IgD-negative memory B cell (primary cell): ENCODE results near the gene FFAR4. TPM values are rescaled to one million over a fixed set of nuclear protein-coding genes. Genes with fewer than 3 reads are reported as not detected.
"Not testable (repeated sequence)": the region's sequence is repeated elsewhere in the genome, so short reads cannot be mapped to it uniquely, and the experiment has no call there.

Source experiments
- H3K27ac Mint-ChIP-seq, 3 donors: one replicate each; pipeline ENCODE4 v1.8.0; 2020 to 2022; ENCODE audit warnings: mild to moderate bottlenecking in 3 of 3, mixed read lengths in 3 of 3, moderate library complexity in 1 of 3
- H3K27me3 Mint-ChIP-seq: one replicate; pipeline ENCODE4 v1.8.0; 2021; ENCODE audit warnings: mixed read lengths
- H3K36me3 Mint-ChIP-seq: one replicate; pipeline ENCODE4 v1.8.0; 2020; ENCODE audit warnings: mild to moderate bottlenecking, mixed read lengths
- H3K4me1 Mint-ChIP-seq, 3 donors: one replicate each; pipeline ENCODE4 v1.8.0; 2020 to 2022; ENCODE audit warnings: mixed read lengths in 3 of 3, mild to moderate bottlenecking in 1 of 3
- H3K4me3 Mint-ChIP-seq, 4 donors: one replicate each; pipeline ENCODE4 v1.8.0; 2020 to 2022; ENCODE audit warnings: mild to moderate bottlenecking in 4 of 4, mixed read lengths in 4 of 4, moderate library complexity in 3 of 4
- H3K9me3 Mint-ChIP-seq, 3 donors: one replicate each; pipeline ENCODE4 v1.8.0; 2020 to 2021; ENCODE audit warnings: mixed read lengths in 3 of 3, mild to moderate bottlenecking in 1 of 3
- polyA plus RNA-seq: library from polyadenylated mRNA; unstranded; fragments of 300-500 nt; fragmentation: Illumina TruSeq; gene quantifications from one replicate; pipeline ENCODE4 v1.2.3, GENCODE V29; 2021

The FFAR4 gene
- polyA plus RNA-seq: not detected

- Mint-ChIP-seq H3K36me3 (no peaks in the 10 kb centered on the region), H3K27ac (no peak within 1 kb of the TSS), H3K4me1 (peaks cover 0 to 6% (median 3%) of the 10 kb centered on the region in 3 donors), H3K27me3 (peaks cover 43% of the 10 kb centered on the region), H3K4me3 (peak within 1 kb of the TSS in 1 of 4 donors; percentile 22), H3K9me3 (peaks cover 0 to 2% (median 0%) of the 10 kb centered on the region in 3 donors)
Observed at GRCh38 chr10:93566435-93567276, at the start of gene FFAR4. Gene FFAR4 (plus strand): TSS chr10:93566665. CDS start chr10:93566721, 56 bp downstream.

- Mint-ChIP-seq H3K4me3 (no peak overlapping the region), H3K9me3 (no peaks in the 10 kb centered on the region), H3K27ac (no peak overlapping the region), H3K36me3 (peaks cover 3% of the 10 kb centered on the region), H3K4me1 (peaks cover 2 to 6% (median 2%) of the 10 kb centered on the region in 3 donors), H3K27me3 (no peaks in the 10 kb centered on the region)
Observed at GRCh38 chr10:93518531-93518930, 47.9 kb upstream of the FFAR4 start.

- no peaks in the 10 kb centered on the region for H3K9me3 Mint-ChIP-seq
- H3K27me3 Mint-ChIP-seq: peaks cover 6% of the 10 kb centered on the region
- H3K4me3 Mint-ChIP-seq: no peak overlapping the region
- H3K4me1 Mint-ChIP-seq: no peaks in the 10 kb centered on the region
- no peak overlapping the region for H3K27ac Mint-ChIP-seq
- no peaks in the 10 kb centered on the region for H3K36me3 Mint-ChIP-seq
Observed at GRCh38 chr10:93535293-93535692, 31.2 kb upstream of the FFAR4 start.

GRCh38 chr10:93540871-93541270 is 25.6 kb upstream of the FFAR4 start:
- H3K36me3 Mint-ChIP-seq, H3K4me3 Mint-ChIP-seq, H3K27ac Mint-ChIP-seq, H3K27me3 Mint-ChIP-seq, H3K4me1 Mint-ChIP-seq, H3K9me3 Mint-ChIP-seq: not testable (repeated sequence)

GRCh38 chr10:93541402-93542357 is 24.8 kb upstream of the FFAR4 start:
- no peaks in the 10 kb centered on the region for H3K36me3 Mint-ChIP-seq
- H3K4me3 Mint-ChIP-seq: no peak overlapping the region

GRCh38 chr10:93542358-93542791 is 24.1 kb upstream of the FFAR4 start:
- peaks cover 0 to 3% (median 0%) of the 10 kb centered on the region in 3 donors for H3K4me1 Mint-ChIP-seq
- H3K9me3 Mint-ChIP-seq: peaks cover 0 to 1% (median 0%) of the 10 kb centered on the region in 3 donors
- H3K4me3 Mint-ChIP-seq: no peak overlapping the region
- no peak overlapping the region for H3K27ac Mint-ChIP-seq
- no peaks in the 10 kb centered on the region for H3K36me3 Mint-ChIP-seq
- peaks cover 3% of the 10 kb centered on the region for H3K27me3 Mint-ChIP-seq

More at GRCh38 chr10:93541402-93542357, 24.8 kb upstream of the FFAR4 start:
- H3K27ac Mint-ChIP-seq: peak overlapping the region in 1 of 3 donors; percentile 19
- peaks cover 2% of the 10 kb centered on the region for H3K27me3 Mint-ChIP-seq
- H3K4me1 Mint-ChIP-seq: peaks cover 0 to 3% (median 0%) of the 10 kb centered on the region in 3 donors
- H3K9me3 Mint-ChIP-seq: peaks cover 0 to 1% (median 0%) of the 10 kb centered on the region in 3 donors

GRCh38 chr10:93546995-93547394 is 19.5 kb upstream of the FFAR4 start:
- H3K36me3 Mint-ChIP-seq, H3K9me3 Mint-ChIP-seq, H3K4me3 Mint-ChIP-seq, H3K27me3 Mint-ChIP-seq, H3K4me1 Mint-ChIP-seq, H3K27ac Mint-ChIP-seq: not testable (repeated sequence)

- Mint-ChIP-seq H3K36me3 (no peaks in the 10 kb centered on the region), H3K27me3 (peaks cover 2% of the 10 kb centered on the region), H3K9me3 (no peaks in the 10 kb centered on the region), H3K4me3 (peak overlapping the region in 1 of 4 donors; percentile 41), H3K4me1 (peaks cover 0 to 3% (median 0%) of the 10 kb centered on the region in 3 donors), H3K27ac (no peak overlapping the region)
Observed at GRCh38 chr10:93547522-93547921, 18.9 kb upstream of the FFAR4 start.

GRCh38 chr10:93548376-93549071 is 17.9 kb upstream of the FFAR4 start:
- Mint-ChIP-seq H3K4me3 (no peak overlapping the region), H3K27me3 (peaks cover 2% of the 10 kb centered on the region), H3K36me3 (no peaks in the 10 kb centered on the region), H3K27ac (peak overlapping the region in 1 of 3 donors; percentile 16), H3K4me1 (no peaks in the 10 kb centered on the region), H3K9me3 (no peaks in the 10 kb centered on the region)

- H3K9me3 Mint-ChIP-seq: no peaks in the 10 kb centered on the region
- no peaks in the 10 kb centered on the region for H3K36me3 Mint-ChIP-seq
- no peak overlapping the region for H3K4me3 Mint-ChIP-seq
- H3K4me1 Mint-ChIP-seq: no peaks in the 10 kb centered on the region
- no peak overlapping the region for H3K27ac Mint-ChIP-seq
- H3K27me3 Mint-ChIP-seq: peaks cover 5% of the 10 kb centered on the region
Observed at GRCh38 chr10:93550606-93551005, 15.9 kb upstream of the FFAR4 start.

- Mint-ChIP-seq H3K4me3 (no peak overlapping the region), H3K9me3 (no peaks in the 10 kb centered on the region), H3K4me1 (no peaks in the 10 kb centered on the region), H3K27me3 (peaks cover 5% of the 10 kb centered on the region), H3K27ac (no peak overlapping the region), H3K36me3 (no peaks in the 10 kb centered on the region)
Observed at GRCh38 chr10:93552780-93553179, 13.7 kb upstream of the FFAR4 start.

- H3K36me3 Mint-ChIP-seq: no peaks in the 10 kb centered on the region
- no peaks in the 10 kb centered on the region for H3K4me1 Mint-ChIP-seq
- no peak overlapping the region for H3K4me3 Mint-ChIP-seq
- H3K27me3 Mint-ChIP-seq: peaks cover 5% of the 10 kb centered on the region
- peak overlapping the region in 1 of 3 donors; percentile 59 for H3K27ac Mint-ChIP-seq
- no peaks in the 10 kb centered on the region for H3K9me3 Mint-ChIP-seq
Observed at GRCh38 chr10:93553482-93554315, 12.8 kb upstream of the FFAR4 start.

GRCh38 chr10:93554316-93554663 is 12.2 kb upstream of the FFAR4 start:
- no peak overlapping the region for H3K27ac Mint-ChIP-seq
- no peaks in the 10 kb centered on the region for H3K4me1 Mint-ChIP-seq
- H3K4me3 Mint-ChIP-seq: no peak overlapping the region
- no peaks in the 10 kb centered on the region for H3K36me3 Mint-ChIP-seq
- peaks cover 5% of the 10 kb centered on the region for H3K27me3 Mint-ChIP-seq
- H3K9me3 Mint-ChIP-seq: no peaks in the 10 kb centered on the region
